GM08714 (cell line): Measurements from ENCODE around the gene KHNYN.
A peak's percentile ranks its signal among the peaks of the same experiment; 100 is the strongest.
"Not testable (repeated sequence)": the region's sequence is repeated elsewhere in the genome, so short reads cannot be mapped to it uniquely, and the experiment has no call there.

Source experiments
- H3K4me3 ChIP-seq: fragments of 200-500 bp; sonication (Bioruptor generic); 2 replicates; pipeline ENCODE4 v1.5.1; 2014; ENCODE audit warnings: mild to moderate bottlenecking, low read length, inconsistent platforms
- ZNF274 ChIP-seq: IDR thresholded peaks from 2 replicates; pipeline ENCODE4 v1.6.1; 2012; ENCODE audit warnings: mild to moderate bottlenecking, low read depth, low read length

KHNYN gene

GRCh38 chr14:24429395-24430142 lies at the start of gene KHNYN, which contains the start of gene CBLN3:
TSS of gene KHNYN (plus strand) at chr14:24429954. CDS start at chr14:24430731, 777 bp downstream.
TSS of gene CBLN3 (minus strand) at chr14:24429668. CDS start at chr14:24429054, 614 bp downstream.
- no peak for TF ChIP-seq ZNF274
- H3K4me3 ChIP-seq: peak within 1 kb of the TSS; percentile 89

- no peak for TF ChIP-seq ZNF274
- H3K4me3 ChIP-seq: no peak overlapping the region
Observed at GRCh38 chr14:24381363-24382063, 48.2 kb upstream of the KHNYN start.

- no peak for TF ChIP-seq ZNF274
Observed at GRCh38 chr14:24382064-24382371, 47.7 kb upstream of the KHNYN start.

GRCh38 chr14:24384169-24384568 lies 45.6 kb upstream of the KHNYN start:
- no peak overlapping the region for H3K4me3 ChIP-seq
- TF ChIP-seq ZNF274: no peak

More at GRCh38 chr14:24382064-24382371, 47.7 kb upstream of the KHNYN start:
- H3K4me3 ChIP-seq: no peak overlapping the region

GRCh38 chr14:24385524-24385923 lies 44.2 kb upstream of the KHNYN start:
- no peak for TF ChIP-seq ZNF274
- H3K4me3 ChIP-seq: no peak overlapping the region

- no peak overlapping the region for H3K4me3 ChIP-seq
- TF ChIP-seq ZNF274: no peak
Observed at GRCh38 chr14:24387009-24387345, 42.8 kb upstream of the KHNYN start.

GRCh38 chr14:24387579-24387978 lies 42.2 kb upstream of the KHNYN start:
- not testable (repeated sequence) for H3K4me3 ChIP-seq

- no peak overlapping the region for H3K4me3 ChIP-seq
- TF ChIP-seq ZNF274: no peak
Observed at GRCh38 chr14:24388474-24389179, 41.1 kb upstream of the KHNYN start.

GRCh38 chr14:24389226-24389848 lies 40.4 kb upstream of the KHNYN start:
- TF ChIP-seq ZNF274: no peak
- H3K4me3 ChIP-seq: no peak overlapping the region

GRCh38 chr14:24390701-24391468 lies 38.9 kb upstream of the KHNYN start:
- no peak overlapping the region for H3K4me3 ChIP-seq
- no peak for TF ChIP-seq ZNF274

- no peak overlapping the region for H3K4me3 ChIP-seq
- TF ChIP-seq ZNF274: no peak
Observed at GRCh38 chr14:24392325-24393091, 37.2 kb upstream of the KHNYN start.

- TF ChIP-seq ZNF274: no peak
- no peak overlapping the region for H3K4me3 ChIP-seq
Observed at GRCh38 chr14:24394275-24394674, 35.5 kb upstream of the KHNYN start.
